ENCODE measurements around the gene CNST.
"Not testable (repeated sequence)": the region's sequence is repeated elsewhere in the genome, so short reads cannot be mapped to it uniquely, and the experiment has no call there.

The CNST gene

GRCh38 chr1:246709835-246710234, 143.6 kb downstream of the CNST start:
- DNase-seq (ENCODE audit: low read depth) = no peak

GRCh38 chr1:246711548-246712003, 145.3 kb downstream of the CNST start:
- no peak for DNase-seq (ENCODE audit: low read depth)

GRCh38 chr1:246712428-246712827, 146.2 kb downstream of the CNST start:
- not testable (repeated sequence) for DNase-seq (ENCODE audit: low read depth)

All from fibroblast of gingiva (primary cell).